ENCODE measurements around the gene NEGR1.

The NEGR1 gene

DNA sequence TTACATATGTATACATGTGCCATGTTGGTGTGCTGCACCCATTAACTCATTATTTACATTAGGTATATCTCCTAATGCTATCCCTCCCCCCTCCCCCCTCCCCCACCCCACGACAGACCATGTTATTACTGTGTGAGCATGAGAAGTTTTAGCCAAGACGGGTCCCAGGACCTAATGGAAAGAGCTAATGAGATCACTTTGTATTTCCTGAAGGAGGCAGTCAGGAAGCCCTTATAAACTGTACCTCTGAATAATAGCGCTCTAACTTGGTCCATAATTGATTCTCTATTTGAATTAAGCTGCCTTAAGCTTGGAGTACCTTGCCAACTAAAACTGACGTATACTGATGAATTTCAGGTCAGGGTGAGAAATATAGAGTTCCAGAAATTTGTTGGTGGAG, 4.1 kb upstream of the NEGR1 start:
- no peak overlapping the region for H3K27ac ChIP-seq
- no peaks in the 10 kb centered on the region for H3K9me3 ChIP-seq (ENCODE audit: severe bottlenecking)
- H3K4me3 ChIP-seq (ENCODE audit: low read depth, low read length), result no peak overlapping the region
- H3K36me3 ChIP-seq, result no peaks in the 10 kb centered on the region
- TF ChIP-seq, protein P1, sequence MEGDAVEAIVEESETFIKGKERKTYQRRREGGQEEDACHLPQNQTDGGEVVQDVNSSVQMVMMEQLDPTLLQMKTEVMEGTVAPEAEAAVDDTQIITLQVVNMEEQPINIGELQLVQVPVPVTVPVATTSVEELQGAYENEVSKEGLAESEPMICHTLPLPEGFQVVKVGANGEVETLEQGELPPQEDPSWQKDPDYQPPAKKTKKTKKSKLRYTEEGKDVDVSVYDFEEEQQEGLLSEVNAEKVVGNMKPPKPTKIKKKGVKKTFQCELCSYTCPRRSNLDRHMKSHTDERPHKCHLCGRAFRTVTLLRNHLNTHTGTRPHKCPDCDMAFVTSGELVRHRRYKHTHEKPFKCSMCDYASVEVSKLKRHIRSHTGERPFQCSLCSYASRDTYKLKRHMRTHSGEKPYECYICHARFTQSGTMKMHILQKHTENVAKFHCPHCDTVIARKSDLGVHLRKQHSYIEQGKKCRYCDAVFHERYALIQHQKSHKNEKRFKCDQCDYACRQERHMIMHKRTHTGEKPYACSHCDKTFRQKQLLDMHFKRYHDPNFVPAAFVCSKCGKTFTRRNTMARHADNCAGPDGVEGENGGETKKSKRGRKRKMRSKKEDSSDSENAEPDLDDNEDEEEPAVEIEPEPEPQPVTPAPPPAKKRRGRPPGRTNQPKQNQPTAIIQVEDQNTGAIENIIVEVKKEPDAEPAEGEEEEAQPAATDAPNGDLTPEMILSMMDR (IDR thresholded peaks at IDR 0.05; ENCODE audit: low read depth, low read length), result no peak
- H3K27me3 ChIP-seq (ENCODE audit: insufficient read depth, low read depth, severe bottlenecking), result no peaks in the 10 kb centered on the region
- no peak for DNase-seq

DNA sequence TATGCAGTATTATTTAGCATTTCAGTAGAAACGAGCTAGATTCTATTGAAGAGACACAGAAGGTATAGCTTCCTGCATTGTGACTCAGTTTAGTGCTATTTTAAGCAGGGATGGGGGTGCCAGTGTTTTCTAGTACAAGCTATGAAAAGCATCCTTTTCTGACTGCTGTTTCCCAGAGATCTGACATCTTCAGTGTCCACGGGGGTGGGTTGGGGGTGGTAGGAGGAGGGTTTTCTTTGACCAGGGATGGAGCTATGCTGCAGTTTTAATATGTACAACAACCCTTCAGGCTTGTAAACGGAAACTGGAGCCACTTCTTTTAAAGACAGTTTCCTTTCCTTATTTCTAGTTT, 2.7 kb upstream of the NEGR1 start:
- Histone ChIP-seq H3K36me3 (no peaks in the 10 kb centered on the region), H3K4me3 (ENCODE audit: low read depth, low read length) (peak overlapping the region; percentile 99), H3K9me3 (ENCODE audit: severe bottlenecking) (no peaks in the 10 kb centered on the region), H3K27ac (no peak overlapping the region), H3K27me3 (ENCODE audit: insufficient read depth, low read depth, severe bottlenecking) (no peaks in the 10 kb centered on the region)
- DNase-seq, result no peak
- TF ChIP-seq, protein P1 (IDR thresholded peaks at IDR 0.05; ENCODE audit: low read depth, low read length), result no peak

DNA sequence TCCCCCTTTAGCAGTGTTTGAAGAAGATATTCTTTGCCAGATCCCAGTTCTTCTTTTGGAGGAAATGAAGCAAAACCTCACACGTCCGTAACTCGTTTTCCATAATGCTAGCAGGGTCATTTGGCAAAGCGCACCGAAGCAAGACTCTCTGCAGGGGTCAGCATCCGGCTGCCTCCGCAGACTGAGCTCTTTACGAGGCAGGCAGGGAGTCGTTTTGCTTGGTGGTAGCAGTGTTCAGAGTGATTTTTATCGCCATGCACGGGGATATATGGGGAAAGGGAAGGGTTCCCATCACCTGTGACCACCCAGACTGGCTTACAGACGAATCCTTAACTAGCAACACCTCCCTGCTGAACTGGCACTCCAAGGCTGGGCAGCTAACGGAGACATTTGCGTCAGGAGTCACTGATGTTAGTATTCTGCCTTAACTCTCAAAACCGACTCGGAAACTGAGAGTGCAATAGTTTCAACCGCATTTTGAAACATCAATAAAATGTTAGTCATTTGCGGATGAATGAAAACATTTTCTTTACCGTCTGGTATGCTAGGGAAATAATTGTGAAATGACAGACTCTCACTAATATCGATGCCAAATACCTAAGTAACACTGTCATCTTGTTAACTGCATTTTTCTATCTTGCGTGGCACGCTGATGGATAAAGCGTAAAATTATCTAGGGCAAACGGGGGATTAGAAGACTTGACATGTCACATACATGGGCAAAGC, 2.2 kb upstream of the NEGR1 start:
- DNase-seq, result peak; percentile 64
- TF ChIP-seq, protein P1 (IDR thresholded peaks at IDR 0.05; ENCODE audit: low read depth, low read length), result peak; percentile 44
- H3K36me3 ChIP-seq, result no peaks in the 10 kb centered on the region
- H3K9me3 ChIP-seq (ENCODE audit: severe bottlenecking), result no peaks in the 10 kb centered on the region
- H3K27ac ChIP-seq, result peak overlapping the region; percentile 73
- H3K4me3 ChIP-seq (ENCODE audit: low read depth, low read length), result peak overlapping the region; percentile 99
- no peaks in the 10 kb centered on the region for H3K27me3 ChIP-seq (ENCODE audit: insufficient read depth, low read depth, severe bottlenecking)

DNA sequence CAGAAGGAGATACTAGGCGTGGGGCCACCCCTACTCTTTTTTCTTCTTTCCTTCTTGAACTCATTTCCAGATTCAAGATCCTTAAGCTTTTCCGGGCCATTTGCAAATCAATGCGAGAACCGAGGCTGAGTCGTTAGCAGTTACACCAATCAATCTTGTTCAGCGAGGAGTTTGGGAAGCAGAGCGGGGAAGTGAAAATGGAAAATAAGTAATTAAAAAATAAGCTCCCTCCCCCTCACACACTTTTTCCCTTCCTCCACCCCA, 1.7 kb upstream of the NEGR1 start:
- Histone ChIP-seq H3K4me3 (ENCODE audit: low read depth, low read length) (peak overlapping the region; percentile 99), H3K27me3 (ENCODE audit: insufficient read depth, low read depth, severe bottlenecking) (no peaks in the 10 kb centered on the region), H3K9me3 (ENCODE audit: severe bottlenecking) (no peaks in the 10 kb centered on the region), H3K36me3 (no peaks in the 10 kb centered on the region), H3K27ac (peak overlapping the region; percentile 73)
- DNase-seq, result no peak
- TF ChIP-seq, protein P1 (IDR thresholded peaks at IDR 0.05; ENCODE audit: low read depth, low read length), result no peak

DNA sequence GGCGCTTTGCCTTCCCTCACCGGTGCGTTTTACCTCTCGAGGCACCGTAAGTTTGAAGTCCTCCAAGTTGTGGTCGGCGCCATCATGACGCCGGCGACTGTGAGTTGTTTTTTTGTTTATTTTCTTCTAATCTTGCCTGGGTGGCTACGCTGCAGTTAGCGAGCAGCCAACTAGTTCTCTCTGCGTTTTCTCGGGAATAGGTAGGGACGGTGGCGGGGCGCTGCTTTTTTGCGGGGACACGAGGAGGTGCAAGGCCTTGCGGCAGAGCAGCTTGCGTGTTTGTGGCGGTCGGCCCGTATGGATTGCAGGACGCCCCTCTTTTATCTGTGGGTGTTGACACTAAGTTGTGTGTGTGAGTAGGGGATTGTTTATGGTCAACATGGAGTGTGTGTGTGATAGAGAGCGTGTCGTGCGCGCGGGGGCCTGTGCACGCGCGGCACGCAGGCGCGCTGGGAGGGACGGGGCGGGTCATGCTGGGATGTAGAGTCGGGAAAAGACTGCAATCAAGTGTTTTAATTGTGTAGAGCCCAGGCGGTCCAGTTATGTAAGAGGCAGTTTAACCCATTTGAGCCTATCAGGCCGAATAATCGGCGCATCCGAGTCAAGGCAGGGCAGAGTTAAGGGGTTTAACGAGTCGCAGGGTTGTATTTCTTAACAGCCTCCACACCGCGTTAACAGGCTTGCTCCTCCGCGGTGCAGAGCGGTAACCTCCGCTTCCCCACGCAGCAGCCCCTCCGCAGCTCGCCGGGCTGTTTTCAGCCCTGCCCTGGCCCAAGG, 1.2 kb upstream of the NEGR1 start:
- Histone ChIP-seq H3K36me3 (no peaks in the 10 kb centered on the region), H3K4me3 (ENCODE audit: low read depth, low read length) (peak overlapping the region; percentile 99), H3K27ac (peak overlapping the region; percentile 73), H3K9me3 (ENCODE audit: severe bottlenecking) (no peaks in the 10 kb centered on the region), H3K27me3 (ENCODE audit: insufficient read depth, low read depth, severe bottlenecking) (no peaks in the 10 kb centered on the region)
- peak; percentile 81 for DNase-seq
- TF ChIP-seq, protein P1 (IDR thresholded peaks at IDR 0.05; ENCODE audit: low read depth, low read length), result no peak

DNA sequence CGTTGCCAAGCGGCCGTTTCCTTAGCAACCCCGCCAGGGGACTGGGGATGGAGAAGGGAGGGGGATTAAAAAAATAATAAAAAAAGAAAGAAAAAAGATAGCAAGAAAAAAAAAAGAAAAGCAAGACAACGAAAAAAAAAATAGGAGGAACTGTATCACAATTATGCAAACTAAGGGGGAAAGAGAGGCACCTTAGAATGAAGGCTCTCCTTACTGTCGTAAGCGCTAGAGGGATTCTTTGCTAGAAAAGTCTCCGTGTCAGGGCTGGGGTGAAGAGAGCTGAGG, 625 bp upstream of the NEGR1 start:
- DNase-seq, result no peak
- Histone ChIP-seq H3K9me3 (ENCODE audit: severe bottlenecking) (no peaks in the 10 kb centered on the region), H3K27ac (peak overlapping the region; percentile 73), H3K36me3 (no peaks in the 10 kb centered on the region), H3K27me3 (ENCODE audit: insufficient read depth, low read depth, severe bottlenecking) (no peaks in the 10 kb centered on the region), H3K4me3 (ENCODE audit: low read depth, low read length) (peak overlapping the region; percentile 99)
- TF ChIP-seq, protein P1 (IDR thresholded peaks at IDR 0.05; ENCODE audit: low read depth, low read length), result no peak

All from WERI-Rb-1 (cell line).